Activated CD8-positive, alpha-beta memory T cell treated with anti-CD3 and anti-CD28 coated beads for 36 hours (primary cell): ENCODE data around the gene OR5AU1. TPM values are rescaled to one million over a fixed set of nuclear protein-coding genes. Genes with fewer than 3 reads are reported as not detected.
"Not testable (repeated sequence)": the region's sequence is repeated elsewhere in the genome, so short reads cannot be mapped to it uniquely, and the experiment has no call there.

Experiments
- CTCF ChIA-PET: fragments of 350-600 bp; sonication (Branson Sonifier 250); formaldehyde crosslinking; loops from one replicate; lab custom pipeline; 2021; ENCODE audit warnings: antibody characterized with exemption; lab: Charles Lee
- POLR2A ChIA-PET: fragments of 350-600 bp; sonication (Branson Sonifier 250); formaldehyde crosslinking; loops from one replicate; lab custom pipeline; 2021; ENCODE audit warnings: antibody characterized with exemption; lab: Charles Lee
- total RNA-seq, 2 experiments: library from RNA; stranded (reverse); gene quantifications; one replicate each; pipeline ENCODE4 v1.2.3, GENCODE V29; 2021

Gene OR5AU1
- total RNA-seq, 2 experiments from 2014 or later: not detected

GRCh38 chr14:21185491-21185890 lies 29.6 kb upstream of the OR5AU1 start:
- ChIA-PET POLR2A (no interaction called here), CTCF (interaction anchor here (1.0 kb wide), 1 partner anchor 41 kb away, joined by 3 read pairs; no protein-coding TSS in a partner anchor)

GRCh38 chr14:21184254-21184653 lies 28.4 kb upstream of the OR5AU1 start:
- POLR2A ChIA-PET: no interaction called here
- CTCF ChIA-PET: no interaction called here

GRCh38 chr14:21182166-21182565 lies 26.3 kb upstream of the OR5AU1 start:
- ChIA-PET CTCF (no interaction called here), POLR2A (no interaction called here)

GRCh38 chr14:21171128-21171527 lies 15.3 kb upstream of the OR5AU1 start:
- CTCF ChIA-PET: no interaction called here
- POLR2A ChIA-PET: no interaction called here

- POLR2A ChIA-PET: no interaction called here
These were observed 13.7 kb upstream of the OR5AU1 start for GRCh38 chr14:21169573-21169972.

GRCh38 chr14:21168055-21168454 lies 12.2 kb upstream of the OR5AU1 start:
- POLR2A ChIA-PET: no interaction called here
- CTCF ChIA-PET: interaction anchor here (0.7 kb wide), 1 partner anchor 20 kb away, joined by 4 read pairs; no protein-coding TSS in a partner anchor

More at GRCh38 chr14:21169573-21169972, 13.7 kb upstream of the OR5AU1 start:
- CTCF ChIA-PET: no interaction called here

- CTCF ChIA-PET, POLR2A ChIA-PET: not testable (repeated sequence)
These were observed 9.8 kb upstream of the OR5AU1 start for GRCh38 chr14:21165670-21166069.

GRCh38 chr14:21165002-21165605 lies 9.2 kb upstream of the OR5AU1 start:
- CTCF ChIA-PET, POLR2A ChIA-PET: not testable (repeated sequence)

GRCh38 chr14:21163871-21164291 lies 8.0 kb upstream of the OR5AU1 start:
- CTCF ChIA-PET: no interaction called here

GRCh38 chr14:21162081-21162480 lies 6.2 kb upstream of the OR5AU1 start:
- CTCF ChIA-PET: no interaction called here

More at GRCh38 chr14:21163871-21164291, 8.0 kb upstream of the OR5AU1 start:
- POLR2A ChIA-PET: no interaction called here

GRCh38 chr14:21160061-21160610 lies 4.3 kb upstream of the OR5AU1 start:
- POLR2A ChIA-PET: no interaction called here
- CTCF ChIA-PET: no interaction called here

More at GRCh38 chr14:21162081-21162480, 6.2 kb upstream of the OR5AU1 start:
- POLR2A ChIA-PET: no interaction called here

- CTCF ChIA-PET: not testable (repeated sequence)
These were observed 2.3 kb upstream of the OR5AU1 start for GRCh38 chr14:21158175-21158574.

GRCh38 chr14:21149641-21150367 lies 6.1 kb downstream of the OR5AU1 start:
- ChIA-PET CTCF (no interaction called here), POLR2A (no interaction called here)

More at GRCh38 chr14:21158175-21158574, 2.3 kb upstream of the OR5AU1 start:
- POLR2A ChIA-PET: not testable (repeated sequence)

- ChIA-PET POLR2A (no interaction called here), CTCF (no interaction called here)
These were observed 10.4 kb downstream of the OR5AU1 start for GRCh38 chr14:21145437-21145836.

- POLR2A ChIA-PET: no interaction called here
- CTCF ChIA-PET: interaction anchor here (2.1 kb wide), 1 partner anchor 49 kb away, joined by 5 read pairs; no protein-coding TSS in a partner anchor
These were observed 13.5 kb downstream of the OR5AU1 start for GRCh38 chr14:21142357-21142756.

GRCh38 chr14:21136024-21136423 lies 19.8 kb downstream of the OR5AU1 start:
- POLR2A ChIA-PET: no interaction called here
- CTCF ChIA-PET: interaction anchor here (0.6 to 1.1 kb wide), 5 partner anchors 9 to 420 kb away, joined by 3 to 4 read pairs (median 3); no protein-coding TSS in a partner anchor

- CTCF ChIA-PET: no interaction called here
These were observed 22.0 kb downstream of the OR5AU1 start for GRCh38 chr14:21133901-21134300.

GRCh38 chr14:21123429-21123828 lies 32.4 kb downstream of the OR5AU1 start:
- CTCF ChIA-PET: no interaction called here
- POLR2A ChIA-PET: no interaction called here

More at GRCh38 chr14:21133901-21134300, 22.0 kb downstream of the OR5AU1 start:
- POLR2A ChIA-PET: no interaction called here

- CTCF ChIA-PET: no interaction called here
- POLR2A ChIA-PET: no interaction called here
These were observed 34.7 kb downstream of the OR5AU1 start for GRCh38 chr14:21121122-21121521.

- CTCF ChIA-PET: no interaction called here
- POLR2A ChIA-PET: no interaction called here
These were observed 35.2 kb downstream of the OR5AU1 start for GRCh38 chr14:21120686-21121085.
